ENCODE measurements around the gene STOML1. TPM values are rescaled to one million over a fixed set of nuclear protein-coding genes. Genes with fewer than 3 reads are reported as not detected.

The STOML1 gene
- total RNA-seq, 1 experiment from 2014 or later: 5.0 TPM

DNA sequence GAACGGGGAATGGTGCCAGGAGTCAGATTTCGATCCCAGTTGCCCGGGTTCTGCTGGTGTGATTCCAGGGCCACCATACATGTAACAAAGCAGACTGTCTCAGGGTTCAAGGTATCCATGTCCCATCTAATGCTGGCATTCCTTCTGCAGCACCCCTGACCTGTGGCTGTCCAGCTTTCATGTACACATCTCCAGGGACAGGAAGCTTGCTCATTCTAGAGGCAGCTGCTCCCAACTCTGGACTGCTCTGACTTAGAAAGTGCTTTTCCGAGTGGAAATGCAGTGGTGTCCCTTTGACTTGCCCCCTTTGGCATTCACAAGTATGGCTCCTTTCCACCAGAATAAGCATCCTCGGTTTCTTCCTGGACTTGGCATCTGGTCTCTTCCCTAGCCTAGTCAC lies 33.3 kb upstream of the STOML1 start:
- Histone ChIP-seq H3K79me2 (ENCODE audit: insufficient read depth, low read length) (no peaks in the 10 kb centered on the region), H3K4me2 (ENCODE audit: low read length) (no peak overlapping the region), H4K20me1 (ENCODE audit: insufficient read depth) (no peaks in the 10 kb centered on the region), H3K36me3 (ENCODE audit: control insufficient read depth in 1 of 2, insufficient read depth in 2 of 2, low read length in 2 of 2) (no peaks in the 10 kb centered on the region; a peak in 2 of 4 replicates), H3K9me3 (ENCODE audit: control insufficient read depth in 1 of 2, insufficient read depth in 1 of 2, low read depth in 1 of 2, low read length in 2 of 2) (no peaks in the 10 kb centered on the region), H3K9me2 (ENCODE audit: insufficient read depth) (no peaks in the 10 kb centered on the region), H2AFZ (ENCODE audit: low read depth, low read length, poor library complexity, severe bottlenecking) (no peak overlapping the region), H3K4me3 (replicated peaks in 1 of 2; ENCODE audit: low read depth in 1 of 2, low read length in 2 of 2) (no peak overlapping the region), H3K4me1 (ENCODE audit: control insufficient read depth in 1 of 2, insufficient read depth in 2 of 2, low read length in 2 of 2) (no peaks in the 10 kb centered on the region), H3K27ac (ENCODE audit: low read depth, low read length) (no peak overlapping the region), H3K9ac (ENCODE audit: low read length) (no peak overlapping the region), H3K27me3 (ENCODE audit: insufficient read depth, low read length) (no peaks in the 10 kb centered on the region)
- POLR2A ChIA-PET: no interaction called here
- TF ChIP-seq SIN3A (IDR thresholded peaks at IDR 0.05; ENCODE audit: low read depth) (no peak), SP1 (IDR thresholded peaks at IDR 0.05; ENCODE audit: low read depth) (no peak), EGR1 (IDR thresholded peaks at IDR 0.05; ENCODE audit: low read depth) (no peak), EZH2 (IDR thresholded peaks at IDR 0.05) (no peak), ELF1 (IDR thresholded peaks at IDR 0.05; ENCODE audit: borderline replicate concordance, low read depth) (no peak), FOSL1 (IDR thresholded peaks at IDR 0.05; ENCODE audit: low read depth) (no peak), RAD21 (IDR thresholded peaks at IDR 0.05; ENCODE audit: low read depth) (no peak), POLR2A (IDR thresholded peaks at IDR 0.05; ENCODE audit: borderline replicate concordance, extremely low read depth, insufficient read depth, insufficient read length) (no peak), JUND (IDR thresholded peaks at IDR 0.05) (no peak), EZH2phosphoT487 (IDR thresholded peaks at IDR 0.05; ENCODE audit: borderline replicate concordance) (no peak), ZFX (IDR thresholded peaks at IDR 0.05) (no peak), CBX3 (IDR thresholded peaks at IDR 0.05; ENCODE audit: low read depth) (no peak)
- TF ChIP-seq, protein P1, sequence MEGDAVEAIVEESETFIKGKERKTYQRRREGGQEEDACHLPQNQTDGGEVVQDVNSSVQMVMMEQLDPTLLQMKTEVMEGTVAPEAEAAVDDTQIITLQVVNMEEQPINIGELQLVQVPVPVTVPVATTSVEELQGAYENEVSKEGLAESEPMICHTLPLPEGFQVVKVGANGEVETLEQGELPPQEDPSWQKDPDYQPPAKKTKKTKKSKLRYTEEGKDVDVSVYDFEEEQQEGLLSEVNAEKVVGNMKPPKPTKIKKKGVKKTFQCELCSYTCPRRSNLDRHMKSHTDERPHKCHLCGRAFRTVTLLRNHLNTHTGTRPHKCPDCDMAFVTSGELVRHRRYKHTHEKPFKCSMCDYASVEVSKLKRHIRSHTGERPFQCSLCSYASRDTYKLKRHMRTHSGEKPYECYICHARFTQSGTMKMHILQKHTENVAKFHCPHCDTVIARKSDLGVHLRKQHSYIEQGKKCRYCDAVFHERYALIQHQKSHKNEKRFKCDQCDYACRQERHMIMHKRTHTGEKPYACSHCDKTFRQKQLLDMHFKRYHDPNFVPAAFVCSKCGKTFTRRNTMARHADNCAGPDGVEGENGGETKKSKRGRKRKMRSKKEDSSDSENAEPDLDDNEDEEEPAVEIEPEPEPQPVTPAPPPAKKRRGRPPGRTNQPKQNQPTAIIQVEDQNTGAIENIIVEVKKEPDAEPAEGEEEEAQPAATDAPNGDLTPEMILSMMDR (IDR thresholded peaks at IDR 0.05 in 2 of 3, conservative IDR thresholded peaks at IDR 0.05 in 1 of 3; ENCODE audit: borderline replicate concordance in 1 of 3, insufficient read depth in 1 of 3, low read depth in 2 of 3, low read length in 2 of 3): no peak
- RAD21 ChIA-PET (ENCODE audit: low non-redundant PET in 1 of 2, low total read pairs in 2 of 2, uncharacterized antibody in 2 of 2, unreplicated experiment in 2 of 2): no interaction called here
- CTCF ChIA-PET: no interaction called here
- ATAC-seq (no peak), DNase-seq (ENCODE audit: low read depth, low spot score) (no peak)
- BruUV-seq (replicated peaks): no TSS peak
- intact Hi-C loops (cut with micrococcal nuclease): no loop called here

Measured in HCT116 (cell line).